ENCODE results near the gene METTL26.

- TF ChIP-seq CTCF (IDR thresholded peaks at IDR 0.05; ENCODE audit: low read depth, low read length, missing input control) (no peak), ZBTB33 (IDR thresholded peaks at IDR 0.05) (no peak), ATF3 (IDR thresholded peaks at IDR 0.05) (no peak), YY1 (IDR thresholded peaks at IDR 0.05) (no peak), RAD21 (IDR thresholded peaks at IDR 0.05) (no peak), FOXA1 (IDR thresholded peaks at IDR 0.05) (no peak), JUND (IDR thresholded peaks at IDR 0.05) (no peak), NR2F2 (IDR thresholded peaks at IDR 0.05) (peak; percentile 30), MAX (IDR thresholded peaks at IDR 0.05) (no peak), SP1 (IDR thresholded peaks at IDR 0.05) (no peak), EGR1 (IDR thresholded peaks at IDR 0.05; ENCODE audit: low read depth in 2 of 2) (no peak), TAF1 (conservative IDR thresholded peaks at IDR 0.05) (no peak), REST (IDR thresholded peaks at IDR 0.05) (no peak)
These were observed 25.2 kb upstream of the METTL26 start for GRCh38 chr16:661184-661821.
